ENCODE results near the gene HYCC1. TPM values are rescaled to one million over a fixed set of nuclear protein-coding genes. Genes with fewer than 3 reads are reported as not detected.
A peak's percentile ranks its signal among the peaks of the same experiment; 100 is the strongest.

Gene HYCC1
- total and polyA plus RNA-seq, 2 donors (not counting 1 experiment from before 2014, with no cell fraction given), result 7.0 to 40.8 TPM

DNA sequence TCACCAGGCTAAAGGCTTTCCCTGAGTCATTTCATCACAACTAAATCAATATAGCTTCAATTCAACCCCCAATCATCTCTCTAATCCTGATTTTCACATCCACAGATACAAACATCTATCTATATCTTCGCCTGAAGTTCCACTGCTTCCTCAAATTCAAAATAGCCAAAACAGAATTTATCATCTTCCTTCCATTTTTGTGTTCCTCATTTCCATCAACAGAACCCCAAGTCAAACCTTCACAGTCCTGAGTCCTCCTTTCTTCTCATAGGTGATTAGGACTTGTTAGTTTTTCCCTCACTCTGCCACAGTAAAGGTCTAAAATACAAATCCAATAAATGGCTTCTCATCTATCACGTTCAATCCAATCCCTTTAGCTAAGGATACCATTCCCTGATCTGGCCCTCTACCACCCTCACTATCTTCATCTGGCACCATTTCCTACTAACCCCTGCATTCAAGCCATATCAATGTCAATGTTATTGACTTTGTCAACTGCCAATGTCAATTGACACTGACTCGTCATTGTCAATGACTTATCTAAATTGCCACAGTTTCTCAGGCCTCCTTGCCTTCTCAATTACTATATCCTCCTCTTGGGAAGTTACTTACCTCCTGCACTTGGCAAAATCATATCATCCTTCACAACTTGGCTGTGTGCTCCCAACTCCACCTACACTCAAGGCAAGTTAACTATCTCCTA is 2.6 kb downstream of the HYCC1 start:
- Histone ChIP-seq H3K79me2 (ENCODE audit: control insufficient read depth, insufficient read depth, low read length) (peaks cover 75% of the 10 kb centered on the region), H3K27me3 (replicated peaks in 1 of 4; ENCODE audit: control extremely low read depth in 1 of 4, control insufficient read depth in 3 of 4, insufficient read depth in 4 of 4, low read length in 3 of 4) (no peaks in the 10 kb centered on the region), H2AFZ (ENCODE audit: insufficient read depth, low read depth, low read length, poor library complexity, severe bottlenecking) (no peak overlapping the region), H3K4me1 (ENCODE audit: control insufficient read depth in 2 of 2, insufficient read depth in 2 of 2, low read length in 2 of 2) (peaks cover 46 to 53% of the 10 kb centered on the region in 2 donors), H3K9ac (ENCODE audit: low read length) (no peak overlapping the region), H3K9me3 (ENCODE audit: control extremely low read depth in 1 of 3, control insufficient read depth in 2 of 3, insufficient read depth in 1 of 3, low read length in 2 of 3) (peaks cover 0 to 2% (median 0%) of the 10 kb centered on the region in 3 donors), H3K36me3 (replicated peaks in 1 of 2; ENCODE audit: control extremely low read depth in 1 of 2, control insufficient read depth in 1 of 2, extremely low read depth in 1 of 2, insufficient read depth in 2 of 2, low read length in 1 of 2) (no peaks in the 10 kb centered on the region), H3K4me3 (ENCODE audit: control extremely low read depth in 1 of 5, extremely low read depth in 1 of 5, insufficient read depth in 1 of 5, low read depth in 2 of 5, low read length in 4 of 5) (no peak overlapping the region), H3K4me2 (replicated peaks; ENCODE audit: low read depth, low read length, poor library complexity, severe bottlenecking) (peak overlapping the region; percentile 89), H4K20me1 (ENCODE audit: control insufficient read depth, insufficient read depth, low read length, poor library complexity, severe bottlenecking) (peaks cover 20% of the 10 kb centered on the region), H3K27ac (ENCODE audit: low read length in 2 of 2) (no peak overlapping the region)
- no peak for ATAC-seq (ENCODE audit: low read depth)
- no peak for DNase-seq
- 83% methylated on average over 3 of the region's 3 CpGs for WGBS (ENCODE audit: insufficient coverage)
- peaks cover 24% of the 10 kb centered on the region for H3K4me1 Mint-ChIP-seq
- ChIA-PET POLR2A (no interaction called here), CTCF (interaction anchor here (1.5 kb wide), 1 partner anchor 44 kb away, joined by 6 read pairs; no protein-coding TSS in a partner anchor)
- TF ChIP-seq EZH2 (IDR thresholded peaks at IDR 0.05; ENCODE audit: borderline replicate concordance, insufficient read depth, low read depth, low read length, poor library complexity, severe bottlenecking), result no peak
- TF ChIP-seq, protein P1, sequence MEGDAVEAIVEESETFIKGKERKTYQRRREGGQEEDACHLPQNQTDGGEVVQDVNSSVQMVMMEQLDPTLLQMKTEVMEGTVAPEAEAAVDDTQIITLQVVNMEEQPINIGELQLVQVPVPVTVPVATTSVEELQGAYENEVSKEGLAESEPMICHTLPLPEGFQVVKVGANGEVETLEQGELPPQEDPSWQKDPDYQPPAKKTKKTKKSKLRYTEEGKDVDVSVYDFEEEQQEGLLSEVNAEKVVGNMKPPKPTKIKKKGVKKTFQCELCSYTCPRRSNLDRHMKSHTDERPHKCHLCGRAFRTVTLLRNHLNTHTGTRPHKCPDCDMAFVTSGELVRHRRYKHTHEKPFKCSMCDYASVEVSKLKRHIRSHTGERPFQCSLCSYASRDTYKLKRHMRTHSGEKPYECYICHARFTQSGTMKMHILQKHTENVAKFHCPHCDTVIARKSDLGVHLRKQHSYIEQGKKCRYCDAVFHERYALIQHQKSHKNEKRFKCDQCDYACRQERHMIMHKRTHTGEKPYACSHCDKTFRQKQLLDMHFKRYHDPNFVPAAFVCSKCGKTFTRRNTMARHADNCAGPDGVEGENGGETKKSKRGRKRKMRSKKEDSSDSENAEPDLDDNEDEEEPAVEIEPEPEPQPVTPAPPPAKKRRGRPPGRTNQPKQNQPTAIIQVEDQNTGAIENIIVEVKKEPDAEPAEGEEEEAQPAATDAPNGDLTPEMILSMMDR (IDR thresholded peaks at IDR 0.05), result no peak
- intact Hi-C loops (cut with micrococcal nuclease), result loop anchor here (5.0 to 10.0 kb wide), 5 partner anchors 139 to 1657 kb away; partner anchors contain the start of genes CDCA7L, IL6 and TRA2A
- no peaks in the 10 kb centered on the region for H3K9me3 Mint-ChIP-seq (ENCODE audit: insufficient read depth)
- H3K27ac Mint-ChIP-seq, result no peak overlapping the region
- no peak overlapping the region for H3K4me3 Mint-ChIP-seq
- H3K27me3 Mint-ChIP-seq, result no peaks in the 10 kb centered on the region

DNA sequence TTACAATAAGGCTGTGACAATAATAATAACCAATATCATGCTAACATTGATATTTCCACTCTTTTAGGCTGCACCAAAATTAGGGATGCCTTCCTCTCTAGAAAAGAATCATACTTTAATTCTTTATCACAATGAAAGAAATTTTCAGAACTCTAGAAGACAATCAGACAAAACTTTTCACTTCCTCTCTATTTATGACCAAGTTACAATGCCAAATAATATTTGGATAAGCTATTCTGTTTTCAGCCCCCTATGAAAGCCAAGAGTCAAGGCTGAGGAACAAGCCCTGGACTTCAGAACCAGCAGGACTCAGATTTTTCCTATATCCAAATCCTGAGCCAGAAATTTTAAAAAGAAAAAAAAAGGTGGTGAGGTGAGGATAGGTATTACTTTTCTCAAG is 4.6 kb downstream of the HYCC1 start:
- Histone ChIP-seq H3K27me3 (replicated peaks in 1 of 4; ENCODE audit: control extremely low read depth in 1 of 4, control insufficient read depth in 3 of 4, insufficient read depth in 4 of 4, low read length in 3 of 4) (no peaks in the 10 kb centered on the region), H3K27ac (ENCODE audit: low read length in 2 of 2) (no peak overlapping the region), H3K79me2 (ENCODE audit: control insufficient read depth, insufficient read depth, low read length) (peaks cover 96% of the 10 kb centered on the region), H3K9ac (ENCODE audit: low read length) (no peak overlapping the region), H2AFZ (ENCODE audit: insufficient read depth, low read depth, low read length, poor library complexity, severe bottlenecking) (no peak overlapping the region), H3K36me3 (replicated peaks in 1 of 2; ENCODE audit: control extremely low read depth in 1 of 2, control insufficient read depth in 1 of 2, extremely low read depth in 1 of 2, insufficient read depth in 2 of 2, low read length in 1 of 2) (no peaks in the 10 kb centered on the region), H4K20me1 (ENCODE audit: control insufficient read depth, insufficient read depth, low read length, poor library complexity, severe bottlenecking) (peaks cover 20% of the 10 kb centered on the region), H3K4me2 (replicated peaks; ENCODE audit: low read depth, low read length, poor library complexity, severe bottlenecking) (no peak overlapping the region), H3K9me3 (ENCODE audit: control extremely low read depth in 1 of 3, control insufficient read depth in 2 of 3, insufficient read depth in 1 of 3, low read length in 2 of 3) (no peaks in the 10 kb centered on the region), H3K4me1 (ENCODE audit: control insufficient read depth in 2 of 2, insufficient read depth in 2 of 2, low read length in 2 of 2) (peaks cover 26 to 47% of the 10 kb centered on the region in 2 donors), H3K4me3 (ENCODE audit: control extremely low read depth in 1 of 5, extremely low read depth in 1 of 5, insufficient read depth in 1 of 5, low read depth in 2 of 5, low read length in 4 of 5) (no peak overlapping the region)
- CTCF ChIA-PET, result no interaction called here
- TF ChIP-seq EZH2 (IDR thresholded peaks at IDR 0.05; ENCODE audit: borderline replicate concordance, insufficient read depth, low read depth, low read length, poor library complexity, severe bottlenecking), result no peak
- TF ChIP-seq, protein P1 (IDR thresholded peaks at IDR 0.05), result no peak
- intact Hi-C loops (cut with micrococcal nuclease), result no loop called here
- H3K9me3 Mint-ChIP-seq (ENCODE audit: insufficient read depth), result no peaks in the 10 kb centered on the region
- H3K27ac Mint-ChIP-seq, result no peak overlapping the region
- H3K27me3 Mint-ChIP-seq, result no peaks in the 10 kb centered on the region
- peaks cover 21% of the 10 kb centered on the region for H3K4me1 Mint-ChIP-seq
- POLR2A ChIA-PET, result no interaction called here
- ATAC-seq (ENCODE audit: low read depth), result no peak
- no peak for DNase-seq
- H3K4me3 Mint-ChIP-seq, result no peak overlapping the region

Data from B cell (primary cell).